MM.1S (cell line): Measurements from ENCODE around the gene SLCO1A2.

Experiments
- EZH2phosphoT487 ChIP-seq: fragments of 300-600 bp; sonication (generic); IDR thresholded peaks from 2 replicates; pipeline ENCODE4 v1.6.1; 2018; ENCODE audit warnings: antibody characterized with exemption, low read length
- TF ChIP-seq, protein P1 (sequence below): fragments of 300-600 bp; sonication (generic); IDR thresholded peaks from 2 replicates; pipeline ENCODE4 v1.5.1; 2016; ENCODE audit warnings: antibody characterized with exemption, low read length, mixed read lengths

DNA sequence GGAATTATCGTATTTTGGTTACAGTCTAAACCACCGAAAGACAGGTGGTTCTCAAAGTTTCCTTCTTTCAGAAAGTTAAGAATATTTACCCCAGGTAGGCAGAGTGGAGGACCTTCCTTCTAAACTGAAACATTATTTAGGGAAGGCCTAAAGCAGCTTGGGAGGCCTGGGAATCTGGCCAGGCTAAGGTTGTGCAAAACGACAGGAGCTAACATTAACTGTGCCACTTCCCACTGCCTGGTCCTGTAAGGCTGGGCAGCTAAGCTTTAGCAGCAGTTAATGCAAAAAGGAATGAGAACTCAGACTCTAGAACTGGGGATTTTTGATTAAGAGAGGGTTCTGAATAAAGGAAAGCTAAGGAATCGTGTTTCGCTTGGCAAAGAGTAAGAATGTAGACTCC, 82.6 kb downstream of the SLCO1A2 start:
- TF ChIP-seq, protein P1, sequence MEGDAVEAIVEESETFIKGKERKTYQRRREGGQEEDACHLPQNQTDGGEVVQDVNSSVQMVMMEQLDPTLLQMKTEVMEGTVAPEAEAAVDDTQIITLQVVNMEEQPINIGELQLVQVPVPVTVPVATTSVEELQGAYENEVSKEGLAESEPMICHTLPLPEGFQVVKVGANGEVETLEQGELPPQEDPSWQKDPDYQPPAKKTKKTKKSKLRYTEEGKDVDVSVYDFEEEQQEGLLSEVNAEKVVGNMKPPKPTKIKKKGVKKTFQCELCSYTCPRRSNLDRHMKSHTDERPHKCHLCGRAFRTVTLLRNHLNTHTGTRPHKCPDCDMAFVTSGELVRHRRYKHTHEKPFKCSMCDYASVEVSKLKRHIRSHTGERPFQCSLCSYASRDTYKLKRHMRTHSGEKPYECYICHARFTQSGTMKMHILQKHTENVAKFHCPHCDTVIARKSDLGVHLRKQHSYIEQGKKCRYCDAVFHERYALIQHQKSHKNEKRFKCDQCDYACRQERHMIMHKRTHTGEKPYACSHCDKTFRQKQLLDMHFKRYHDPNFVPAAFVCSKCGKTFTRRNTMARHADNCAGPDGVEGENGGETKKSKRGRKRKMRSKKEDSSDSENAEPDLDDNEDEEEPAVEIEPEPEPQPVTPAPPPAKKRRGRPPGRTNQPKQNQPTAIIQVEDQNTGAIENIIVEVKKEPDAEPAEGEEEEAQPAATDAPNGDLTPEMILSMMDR, result no peak
- TF ChIP-seq EZH2phosphoT487, result no peak
